ENCODE results near the gene PLXNB3. TPM values are rescaled to one million over a fixed set of nuclear protein-coding genes. Genes with fewer than 3 reads are reported as not detected.
A peak's percentile ranks its signal among the peaks of the same experiment; 100 is the strongest.

Gene PLXNB3
- total RNA-seq, 1 donor from 2014 or later = not detected

- peaks cover 29% of the 10 kb centered on the region for H3K36me3 Mint-ChIP-seq (ENCODE audit: low read depth)
- peaks cover 41% of the 10 kb centered on the region for H3K4me1 Mint-ChIP-seq
- CTCF ChIA-PET = no interaction called here
- peak overlapping the region; percentile 86 for H3K27ac Mint-ChIP-seq
- H3K9me3 Mint-ChIP-seq = no peaks in the 10 kb centered on the region
- DNase-seq = no peak
- no peak for TF ChIP-seq CTCF (IDR thresholded peaks at IDR 0.05)
- POLR2A ChIA-PET = no interaction called here
- intact Hi-C loops (cut with micrococcal nuclease) = loop anchor here (5.0 to 10.0 kb wide), 2 partner anchors 36 to 652 kb away; partner anchors contain the start of genes EMD, FLNA and SLC6A8
- H3K4me3 Mint-ChIP-seq = peak overlapping the region; percentile 85
- no peak for ATAC-seq (ENCODE audit: low read depth)
- H3K27me3 Mint-ChIP-seq = no peaks in the 10 kb centered on the region
Measured at GRCh38 chrX:153722704-153723350, 41.2 kb upstream of the PLXNB3 start.

- Mint-ChIP-seq H3K4me1 (peaks cover 45% of the 10 kb centered on the region), H3K27ac (peak overlapping the region; percentile 86), H3K4me3 (peak overlapping the region; percentile 85), H3K27me3 (no peaks in the 10 kb centered on the region), H3K9me3 (no peaks in the 10 kb centered on the region), H3K36me3 (ENCODE audit: low read depth) (peaks cover 26% of the 10 kb centered on the region)
- intact Hi-C loops (cut with micrococcal nuclease) = loop anchor here (1.0 to 10.0 kb wide), 7 partner anchors 36 to 793 kb away; partner anchors contain the start of genes CCNQ, EMD, FAM3A and FLNA
- DNase-seq (peak; percentile 54), ATAC-seq (ENCODE audit: low read depth) (peak; percentile 12)
- TF ChIP-seq CTCF (IDR thresholded peaks at IDR 0.05) = no peak
- ChIA-PET POLR2A (interaction anchor here (0.6 to 1.0 kb wide), 2 partner anchors 198 to 203 kb away, joined by 3 read pairs; no protein-coding TSS in a partner anchor), CTCF (no interaction called here)
Measured at GRCh38 chrX:153723351-153724251, 40.4 kb upstream of the PLXNB3 start.

- POLR2A ChIA-PET = interaction anchor here (0.6 to 1.0 kb wide), 2 partner anchors 197 to 202 kb away, joined by 3 read pairs; no protein-coding TSS in a partner anchor
- CTCF ChIA-PET = no interaction called here
- intact Hi-C loops (cut with micrococcal nuclease) = loop anchor here (1.0 to 10.0 kb wide), 8 partner anchors 37 to 792 kb away; partner anchors contain the start of genes CCNQ, EMD, FAM3A and FLNA
Measured at GRCh38 chrX:153724252-153725038, 39.6 kb upstream of the PLXNB3 start, which contains the start of the genes ABCD1 and BCAP31. Gene ABCD1, plus strand, starts transcription at chrX:153724856. Its CDS starts 411 bp downstream, at chrX:153725267. Gene BCAP31, minus strand, starts transcription at chrX:153724387. Its CDS starts 1,143 bp downstream, at chrX:153723244.

More at GRCh38 chrX:153724252-153725038, 39.6 kb upstream of the PLXNB3 start, which contains the start of the genes ABCD1 and BCAP31:
- peak; percentile 84 for DNase-seq
- Mint-ChIP-seq H3K27ac (peak within 1 kb of the TSS; percentile 86), H3K27me3 (no peaks in the 10 kb centered on the region), H3K4me1 (peaks cover 48% of the 10 kb centered on the region), H3K4me3 (peak within 1 kb of the TSS; percentile 85), H3K9me3 (no peaks in the 10 kb centered on the region), H3K36me3 (ENCODE audit: low read depth) (peaks cover 20% of the 10 kb centered on the region)
- TF ChIP-seq CTCF (IDR thresholded peaks at IDR 0.05) = no peak
- peak; percentile 78 for ATAC-seq (ENCODE audit: low read depth)
